ENCODE data around the gene GNA14. TPM values are rescaled to one million over a fixed set of nuclear protein-coding genes. Genes with fewer than 3 reads are reported as not detected.

Gene GNA14
- total and polyA plus RNA-seq, 7 donors: 5.0 to 29.2 (median 7.8) TPM

DNA sequence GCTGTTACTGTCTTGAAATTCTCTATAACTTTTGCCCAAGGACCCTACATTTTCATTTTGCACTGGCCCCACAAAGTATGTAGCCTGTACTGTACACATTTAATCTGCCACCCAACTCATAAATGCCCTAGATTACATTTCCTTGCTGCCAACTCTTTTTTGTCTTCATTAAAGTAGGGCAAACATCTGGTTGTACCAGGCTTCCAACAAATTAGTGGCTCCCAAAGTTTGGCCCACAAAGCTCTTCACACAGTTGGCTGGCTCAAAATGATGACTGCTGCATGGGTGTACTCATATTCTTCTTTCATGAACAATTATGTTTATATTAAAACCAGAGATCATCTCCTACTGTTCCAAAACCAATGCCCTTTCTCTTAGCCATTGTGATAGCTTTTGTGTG is 45.3 kb downstream of the GNA14 start:
- H3K36me3 ChIP-seq: no peaks in the 10 kb centered on the region
- no peaks in the 10 kb centered on the region for H3K27me3 ChIP-seq
- intact Hi-C loops (cut with DNase I): no loop called here
- H3K4me3 ChIP-seq: no peak overlapping the region
- no peaks in the 10 kb centered on the region for H3K9me3 ChIP-seq
- DNase-seq: no peak
- H3K4me1 ChIP-seq: peaks cover 0 to 71% (median 60%) of the 10 kb centered on the region in 4 donors
- TF ChIP-seq EP300 (IDR thresholded peaks at IDR 0.05): no peak
- TF ChIP-seq POLR2AphosphoS5 (IDR thresholded peaks at IDR 0.05): no peak
- TF ChIP-seq, protein P1, sequence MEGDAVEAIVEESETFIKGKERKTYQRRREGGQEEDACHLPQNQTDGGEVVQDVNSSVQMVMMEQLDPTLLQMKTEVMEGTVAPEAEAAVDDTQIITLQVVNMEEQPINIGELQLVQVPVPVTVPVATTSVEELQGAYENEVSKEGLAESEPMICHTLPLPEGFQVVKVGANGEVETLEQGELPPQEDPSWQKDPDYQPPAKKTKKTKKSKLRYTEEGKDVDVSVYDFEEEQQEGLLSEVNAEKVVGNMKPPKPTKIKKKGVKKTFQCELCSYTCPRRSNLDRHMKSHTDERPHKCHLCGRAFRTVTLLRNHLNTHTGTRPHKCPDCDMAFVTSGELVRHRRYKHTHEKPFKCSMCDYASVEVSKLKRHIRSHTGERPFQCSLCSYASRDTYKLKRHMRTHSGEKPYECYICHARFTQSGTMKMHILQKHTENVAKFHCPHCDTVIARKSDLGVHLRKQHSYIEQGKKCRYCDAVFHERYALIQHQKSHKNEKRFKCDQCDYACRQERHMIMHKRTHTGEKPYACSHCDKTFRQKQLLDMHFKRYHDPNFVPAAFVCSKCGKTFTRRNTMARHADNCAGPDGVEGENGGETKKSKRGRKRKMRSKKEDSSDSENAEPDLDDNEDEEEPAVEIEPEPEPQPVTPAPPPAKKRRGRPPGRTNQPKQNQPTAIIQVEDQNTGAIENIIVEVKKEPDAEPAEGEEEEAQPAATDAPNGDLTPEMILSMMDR (IDR thresholded peaks at IDR 0.05): no peak
- TF ChIP-seq POLR2A (IDR thresholded peaks at IDR 0.05): no peak
- peak overlapping the region in 2 of 4 donors; percentile 29 to 77 for H3K27ac ChIP-seq

DNA sequence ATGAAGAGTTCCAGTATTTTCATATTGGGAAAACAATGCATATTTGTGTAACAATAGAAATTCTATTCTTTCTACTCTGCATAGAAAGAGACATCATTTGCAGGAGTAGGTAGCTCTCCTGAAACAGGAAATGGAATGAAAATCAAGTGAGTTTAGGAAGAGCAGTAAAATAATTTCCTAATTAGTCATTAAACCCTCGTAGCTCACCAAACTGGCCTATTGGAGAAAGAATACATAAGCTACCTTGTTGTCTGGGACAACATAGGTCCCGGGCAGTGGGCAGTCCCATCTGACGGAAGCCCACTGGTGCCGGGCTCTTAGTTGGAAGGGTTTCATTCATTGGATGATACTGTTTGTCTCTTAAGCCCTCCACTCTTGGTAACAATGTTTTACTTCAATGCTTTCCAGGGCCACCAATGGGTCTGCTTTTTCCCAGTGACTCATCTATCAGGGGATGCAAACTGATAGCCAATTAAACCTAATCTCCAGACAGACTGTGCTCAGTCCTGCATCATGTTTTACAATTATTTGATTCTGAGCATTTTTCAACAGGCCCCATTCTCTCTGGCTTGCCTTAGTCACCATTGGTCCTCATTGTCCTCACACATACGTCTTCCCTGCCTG is 46.5 kb downstream of the GNA14 start:
- Histone ChIP-seq H3K4me3 (no peak overlapping the region), H3K36me3 (no peaks in the 10 kb centered on the region), H3K27me3 (no peaks in the 10 kb centered on the region), H3K27ac (no peak overlapping the region), H3K9me3 (no peaks in the 10 kb centered on the region), H3K4me1 (peaks cover 0 to 75% (median 66%) of the 10 kb centered on the region in 4 donors)
- TF ChIP-seq, protein P1 (IDR thresholded peaks at IDR 0.05): no peak
- TF ChIP-seq POLR2AphosphoS5 (IDR thresholded peaks at IDR 0.05) (no peak), POLR2A (IDR thresholded peaks at IDR 0.05) (no peak), EP300 (IDR thresholded peaks at IDR 0.05) (no peak)
- intact Hi-C loops (cut with DNase I): no loop called here
- no peak for DNase-seq
- WGBS, 2 donors: 80 to 83% methylated on average over 5 of the region's 5 CpGs

DNA sequence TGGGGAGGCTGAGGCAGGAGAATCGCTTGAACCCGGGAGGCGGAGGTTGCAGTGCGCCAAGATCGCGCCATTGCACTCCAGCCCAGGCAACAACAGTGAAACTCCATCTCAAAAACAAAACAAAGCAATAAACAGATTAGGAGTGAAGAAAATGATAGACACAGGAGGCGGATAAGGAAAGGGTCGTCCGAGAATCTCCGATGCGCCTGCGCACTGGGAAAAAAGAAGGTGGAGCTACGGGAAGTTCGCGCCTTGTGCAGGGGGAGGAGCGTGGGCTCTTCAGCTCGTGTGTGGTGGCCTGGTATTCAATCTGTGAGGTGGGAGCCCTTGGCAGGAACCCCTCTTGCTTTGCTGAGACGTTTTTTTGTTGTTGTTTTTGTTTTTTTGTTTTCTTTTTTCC is 47.3 kb downstream of the GNA14 start:
- Histone ChIP-seq H3K9me3 (no peaks in the 10 kb centered on the region), H3K4me1 (peaks cover 0 to 75% (median 66%) of the 10 kb centered on the region in 4 donors), H3K36me3 (no peaks in the 10 kb centered on the region), H3K4me3 (no peak overlapping the region), H3K27me3 (no peaks in the 10 kb centered on the region), H3K27ac (no peak overlapping the region)
- DNase-seq: no peak
- WGBS, 2 donors: 89 to 95% methylated on average over 18 of the region's 18 CpGs
- TF ChIP-seq POLR2A (IDR thresholded peaks at IDR 0.05) (no peak), POLR2AphosphoS5 (IDR thresholded peaks at IDR 0.05) (no peak), EP300 (IDR thresholded peaks at IDR 0.05) (no peak)
- TF ChIP-seq, protein P1 (IDR thresholded peaks at IDR 0.05): no peak
- intact Hi-C loops (cut with DNase I): no loop called here

DNA sequence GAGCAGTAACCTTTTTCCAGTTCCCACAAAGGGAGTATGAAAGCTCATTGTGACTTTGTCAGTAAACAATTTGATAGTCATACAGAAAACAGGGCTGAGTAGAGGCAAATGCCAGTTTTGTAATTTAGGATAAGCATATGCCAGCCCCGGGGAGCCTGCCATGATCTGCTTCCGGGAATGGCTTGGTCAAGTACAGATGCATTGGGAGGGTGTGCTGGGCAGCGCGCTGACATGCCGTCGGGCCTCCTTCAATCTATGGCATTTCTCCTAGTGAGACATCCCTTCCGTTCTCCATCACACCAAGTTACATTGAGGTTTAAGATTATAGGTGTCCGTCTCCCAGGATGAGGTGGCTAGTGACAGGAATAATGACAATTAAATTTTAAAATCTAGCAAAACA is 48.6 kb downstream of the GNA14 start:
- 92 to 93% methylated on average over 8 of the region's 8 CpGs for WGBS, 2 donors
- H3K36me3 ChIP-seq: no peaks in the 10 kb centered on the region
- DNase-seq: no peak
- no peaks in the 10 kb centered on the region for H3K27me3 ChIP-seq
- H3K9me3 ChIP-seq: no peaks in the 10 kb centered on the region
- intact Hi-C loops (cut with DNase I): no loop called here
- H3K27ac ChIP-seq: peak overlapping the region in 2 of 4 donors; percentile 52 to 58
- no peak overlapping the region for H3K4me3 ChIP-seq
- H3K4me1 ChIP-seq: peaks cover 0 to 78% (median 73%) of the 10 kb centered on the region in 4 donors
- TF ChIP-seq, protein P1 (IDR thresholded peaks at IDR 0.05): no peak
- no peak for TF ChIP-seq POLR2AphosphoS5 (IDR thresholded peaks at IDR 0.05)
- TF ChIP-seq EP300 (IDR thresholded peaks at IDR 0.05): no peak
- TF ChIP-seq POLR2A (IDR thresholded peaks at IDR 0.05): no peak

DNA sequence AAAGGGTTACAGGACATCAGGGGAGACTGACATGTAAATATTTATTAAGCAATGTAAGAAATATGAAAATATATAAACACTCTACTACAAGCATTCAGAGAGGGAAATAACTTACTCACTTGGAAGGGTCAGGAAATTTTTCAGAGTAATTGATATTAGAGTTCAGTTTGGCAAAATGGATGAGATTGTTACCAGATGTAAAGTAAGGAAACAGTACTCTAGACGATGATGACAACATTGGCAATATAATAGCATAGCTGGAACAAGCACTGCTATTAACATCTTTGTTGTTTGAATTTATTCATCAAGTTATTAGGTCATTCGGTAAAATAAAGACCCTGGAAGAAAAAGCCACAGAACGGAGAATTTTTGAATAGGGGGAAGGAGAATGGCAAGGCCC is 49.1 kb downstream of the GNA14 start:
- Histone ChIP-seq H3K27ac (peak overlapping the region; percentile 19 to 58 (median 46)), H3K36me3 (no peaks in the 10 kb centered on the region), H3K4me1 (peaks cover 0 to 78% (median 73%) of the 10 kb centered on the region in 4 donors), H3K9me3 (no peaks in the 10 kb centered on the region), H3K27me3 (no peaks in the 10 kb centered on the region), H3K4me3 (no peak overlapping the region)
- intact Hi-C loops (cut with DNase I): no loop called here
- DNase-seq: no peak
- TF ChIP-seq POLR2A (IDR thresholded peaks at IDR 0.05) (no peak), POLR2AphosphoS5 (IDR thresholded peaks at IDR 0.05) (peak in 1 of 4 donors; percentile 0)
- WGBS, 2 donors: 66 to 84% methylated on average over 3 of the region's 3 CpGs
